Measurements from ENCODE around the gene FBXL17. TPM values are rescaled to one million over a fixed set of nuclear protein-coding genes. Genes with fewer than 3 reads are reported as not detected.

The FBXL17 gene
- total RNA-seq, 1 donor from 2014 or later = 21.6 TPM

GRCh38 chr5:108206707-108207106 lies 175.2 kb downstream of the FBXL17 start:
- H3K27me3 Mint-ChIP-seq (ENCODE audit: low read depth) = no peaks in the 10 kb centered on the region
- H3K4me1 Mint-ChIP-seq = no peaks in the 10 kb centered on the region
- H3K9me3 Mint-ChIP-seq = peaks cover 14% of the 10 kb centered on the region
- H3K36me3 Mint-ChIP-seq = no peaks in the 10 kb centered on the region
- H3K27ac Mint-ChIP-seq = no peak overlapping the region
- no peak for TF ChIP-seq CTCF (IDR thresholded peaks at IDR 0.05; ENCODE audit: unreplicated experiment)
- no peak overlapping the region for H3K4me3 Mint-ChIP-seq
- no peak for DNase-seq (ENCODE audit: low spot score in 2 of 2, unreplicated experiment in 2 of 2)

- Mint-ChIP-seq H3K4me3 (no peak overlapping the region), H3K36me3 (no peaks in the 10 kb centered on the region), H3K27me3 (ENCODE audit: low read depth) (no peaks in the 10 kb centered on the region), H3K9me3 (no peaks in the 10 kb centered on the region), H3K4me1 (no peaks in the 10 kb centered on the region), H3K27ac (no peak overlapping the region)
- TF ChIP-seq CTCF (IDR thresholded peaks at IDR 0.05; ENCODE audit: unreplicated experiment) = no peak
- DNase-seq (ENCODE audit: low spot score in 2 of 2, unreplicated experiment in 2 of 2) = no peak
Observed at GRCh38 chr5:108201721-108202120, 180.2 kb downstream of the FBXL17 start.

- no peak overlapping the region for H3K4me3 Mint-ChIP-seq
- H3K27me3 Mint-ChIP-seq (ENCODE audit: low read depth) = no peaks in the 10 kb centered on the region
- no peak overlapping the region for H3K27ac Mint-ChIP-seq
- H3K9me3 Mint-ChIP-seq = no peaks in the 10 kb centered on the region
- no peak for DNase-seq (ENCODE audit: low spot score in 2 of 2, unreplicated experiment in 2 of 2)
- no peaks in the 10 kb centered on the region for H3K4me1 Mint-ChIP-seq
- TF ChIP-seq CTCF (IDR thresholded peaks at IDR 0.05; ENCODE audit: unreplicated experiment) = no peak
- H3K36me3 Mint-ChIP-seq = no peaks in the 10 kb centered on the region
Observed at GRCh38 chr5:108196276-108196675, 185.6 kb downstream of the FBXL17 start.

GRCh38 chr5:108193021-108193795 lies 188.7 kb downstream of the FBXL17 start:
- Mint-ChIP-seq H3K36me3 (peaks cover 2% of the 10 kb centered on the region), H3K27ac (no peak overlapping the region), H3K4me3 (no peak overlapping the region), H3K9me3 (no peaks in the 10 kb centered on the region), H3K27me3 (ENCODE audit: low read depth) (no peaks in the 10 kb centered on the region), H3K4me1 (no peaks in the 10 kb centered on the region)
- TF ChIP-seq CTCF (IDR thresholded peaks at IDR 0.05; ENCODE audit: unreplicated experiment) = no peak
- DNase-seq (ENCODE audit: low spot score in 2 of 2, unreplicated experiment in 2 of 2) = no peak

GRCh38 chr5:108184940-108185339 lies 197.0 kb downstream of the FBXL17 start:
- no peak overlapping the region for H3K27ac Mint-ChIP-seq
- DNase-seq (ENCODE audit: low spot score in 2 of 2, unreplicated experiment in 2 of 2) = no peak
- TF ChIP-seq CTCF (IDR thresholded peaks at IDR 0.05; ENCODE audit: unreplicated experiment) = no peak
- peaks cover 6% of the 10 kb centered on the region for H3K9me3 Mint-ChIP-seq
- H3K27me3 Mint-ChIP-seq (ENCODE audit: low read depth) = no peaks in the 10 kb centered on the region
- no peaks in the 10 kb centered on the region for H3K4me1 Mint-ChIP-seq
- peaks cover 14% of the 10 kb centered on the region for H3K36me3 Mint-ChIP-seq
- H3K4me3 Mint-ChIP-seq = no peak overlapping the region

All from mesothelial cell of epicardium (in vitro differentiated cells).